GM12892 (cell line): ENCODE measurements around the gene LCK. TPM values are rescaled to one million over a fixed set of nuclear protein-coding genes. Genes with fewer than 3 reads are reported as not detected.

Experiments used
- DNase-seq: peaks from one replicate; pipeline ENCODE4 v3.0.0; 2011; ENCODE audit not compliant: insufficient read length
- FAIRE-seq: peaks from 2 replicates; lab custom pipeline; 2011; peaks lifted over from hg19 to GRCh38; lab: Jason Lieb, UNC
- POLR2A ChIP-seq: IDR thresholded peaks from 2 replicates; pipeline ENCODE4 v1.6.1; 2011; ENCODE audit warnings: low read depth, low read length, control low read depth
- POLR2AphosphoS5 ChIP-seq: IDR thresholded peaks from 2 replicates; pipeline ENCODE4 v1.6.1; 2011; ENCODE audit warnings: low read depth, low read length, control low read depth
- TAF1 ChIP-seq: IDR thresholded peaks from 2 replicates; pipeline ENCODE4 v1.6.1; 2011; ENCODE audit warnings: low read depth, mild to moderate bottlenecking, control low read depth, low read length, borderline replicate concordance
- polyA plus RNA-seq: library from polyadenylated mRNA; unstranded; fragments of >200 nt; gene quantifications from one replicate; pipeline ENCODE4 v1.2.1, GENCODE V29; 2012; ENCODE audit warnings: missing spikeins, inconsistent platforms; ENCODE audit not compliant: missing spikeins

Gene LCK
- polyA plus RNA-seq, result 60.3 TPM

- TF ChIP-seq POLR2AphosphoS5, result peak; percentile 97
- no peak for TF ChIP-seq TAF1
- peak; percentile 94 for TF ChIP-seq POLR2A
- FAIRE-seq (peak; percentile 87), DNase-seq (peak; percentile 64)
Observed at GRCh38 chr1:32250893-32251716, at the start of gene LCK. Gene LCK, plus strand, starts transcription at chr1:32251265. Its CDS starts 23,065 bp downstream, at chr1:32274330.

- FAIRE-seq, result no peak
- TF ChIP-seq POLR2A (no peak), POLR2AphosphoS5 (no peak), TAF1 (no peak)
Observed at GRCh38 chr1:32204943-32205361, 46.1 kb upstream of the LCK start.

GRCh38 chr1:32205401-32206370 lies 45.4 kb upstream of the LCK start, which contains the start of gene IQCC:
Gene IQCC, plus strand, starts transcription at chr1:32205671. Its CDS starts 11 bp downstream, at chr1:32205682.
- DNase-seq, result peak; percentile 95
- no peak for TF ChIP-seq TAF1
- TF ChIP-seq POLR2AphosphoS5, result peak; percentile 81
- TF ChIP-seq POLR2A, result peak; percentile 77; the same call in 1 of the 2 replicates
- FAIRE-seq, result peak; percentile 97

More at GRCh38 chr1:32204943-32205361, 46.1 kb upstream of the LCK start:
- DNase-seq, result no peak

- DNase-seq (no peak), FAIRE-seq (no peak)
- TF ChIP-seq POLR2AphosphoS5, result no peak
- TF ChIP-seq POLR2A, result no peak
- no peak for TF ChIP-seq TAF1
Observed at GRCh38 chr1:32208469-32208868, 42.6 kb upstream of the LCK start.

- no peak for DNase-seq
- FAIRE-seq, result no peak
- no peak for TF ChIP-seq TAF1
- no peak for TF ChIP-seq POLR2AphosphoS5
- TF ChIP-seq POLR2A, result no peak
Observed at GRCh38 chr1:32208891-32209328, 42.2 kb upstream of the LCK start, which contains the start of gene DCDC2B. Gene DCDC2B, plus strand, starts transcription at chr1:32209089. Its CDS starts 5 bp downstream, at chr1:32209094.

- no peak for TF ChIP-seq TAF1
- TF ChIP-seq POLR2AphosphoS5, result no peak
- TF ChIP-seq POLR2A, result no peak
- FAIRE-seq, result peak; percentile 91
Observed at GRCh38 chr1:32215629-32216480, 35.2 kb upstream of the LCK start.

GRCh38 chr1:32216566-32216965 lies 34.5 kb upstream of the LCK start:
- FAIRE-seq, result no peak
- TF ChIP-seq POLR2A, result no peak
- no peak for TF ChIP-seq POLR2AphosphoS5
- no peak for TF ChIP-seq TAF1
- no peak for DNase-seq

More at GRCh38 chr1:32215629-32216480, 35.2 kb upstream of the LCK start:
- peak; percentile 59 for DNase-seq

- FAIRE-seq, result no peak
- DNase-seq, result no peak
- no peak for TF ChIP-seq POLR2A
- no peak for TF ChIP-seq POLR2AphosphoS5
- TF ChIP-seq TAF1, result no peak
Observed at GRCh38 chr1:32219022-32219421, 32.0 kb upstream of the LCK start.

GRCh38 chr1:32220746-32221580 lies 30.1 kb upstream of the LCK start:
- FAIRE-seq (no peak), DNase-seq (no peak)
- no peak for TF ChIP-seq POLR2AphosphoS5
- TF ChIP-seq POLR2A, result no peak
- no peak for TF ChIP-seq TAF1
